Duodenal mucosa (tissue), 2 donors: ENCODE measurements around the gene ATP7B.
"Not testable (repeated sequence)": the region's sequence is repeated elsewhere in the genome, so short reads cannot be mapped to it uniquely, and the experiment has no call there.

ENCODE experiments used
- H3K27ac ChIP-seq: one replicate; pipeline ENCODE4 v1.7.0; 2013; ENCODE audit warnings: low read depth, low read length
- H3K27me3 ChIP-seq, 2 donors: one replicate each; pipeline ENCODE4 v1.7.0; 2013; ENCODE audit warnings: low read length in 2 of 2, control low read depth in 1 of 2; ENCODE audit not compliant: insufficient read depth in 2 of 2, control insufficient read depth in 1 of 2
- H3K36me3 ChIP-seq, 2 donors: one replicate each; pipeline ENCODE4 v1.7.0; 2013; ENCODE audit warnings: low read length in 2 of 2, control low read depth in 1 of 2; ENCODE audit not compliant: insufficient read depth in 2 of 2, control insufficient read depth in 1 of 2
- H3K4me1 ChIP-seq, 2 donors: one replicate each; pipeline ENCODE4 v1.7.0; 2013; ENCODE audit warnings: low read length in 2 of 2, control low read depth in 1 of 2; ENCODE audit not compliant: insufficient read depth in 2 of 2, control insufficient read depth in 1 of 2
- H3K4me3 ChIP-seq, 2 donors: one replicate each; pipeline ENCODE4 v1.7.0; 2013; ENCODE audit warnings: low read length in 2 of 2, low read depth in 1 of 2
- H3K9ac ChIP-seq, 2 donors: one replicate each; pipeline ENCODE4 v1.7.0; 2013; ENCODE audit warnings: low read length in 2 of 2, low read depth in 1 of 2
- H3K9me3 ChIP-seq, 2 donors: one replicate each; pipeline ENCODE4 v1.7.0; 2013; ENCODE audit warnings: low read length in 2 of 2, control low read depth in 1 of 2; ENCODE audit not compliant: control insufficient read depth in 1 of 2

ATP7B gene

DNA sequence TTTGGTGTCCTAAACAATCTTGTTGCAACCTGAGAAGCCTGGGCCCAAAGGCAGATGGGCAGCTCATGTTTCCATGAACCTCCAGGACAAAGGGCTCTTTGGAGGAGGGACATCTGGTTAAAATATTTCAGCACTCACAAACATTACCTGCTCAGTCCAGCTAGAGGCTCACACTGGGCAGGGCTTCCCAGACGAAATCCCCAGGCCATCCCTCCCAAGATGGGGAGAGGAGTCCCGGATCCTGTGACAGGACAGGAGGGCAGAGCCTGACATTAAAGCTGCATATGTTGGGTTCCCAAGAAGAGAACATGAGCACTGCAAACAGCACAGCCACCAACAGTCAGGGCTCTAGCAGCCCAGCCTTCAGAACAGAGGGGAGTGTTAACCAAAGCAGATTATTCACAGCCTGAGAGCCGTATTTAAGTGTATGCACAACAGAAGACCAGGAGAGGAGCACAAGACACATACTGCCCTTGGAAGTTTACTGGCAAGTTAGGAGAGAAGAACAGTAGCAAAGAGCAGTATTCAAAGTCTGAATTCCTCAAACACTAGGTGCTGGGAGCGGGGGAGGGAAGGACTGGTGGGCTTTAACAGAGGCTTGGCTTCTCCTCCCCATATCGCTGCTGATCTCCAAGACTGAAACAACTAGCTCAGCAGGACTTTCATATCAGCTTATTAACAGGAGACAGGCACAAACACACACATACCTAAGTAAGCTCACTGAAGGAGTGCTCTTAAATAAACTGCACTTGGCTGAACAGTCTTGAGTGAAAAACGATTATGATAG lies 12.3 kb downstream of the ATP7B start:
- no peak overlapping the region for H3K4me3 ChIP-seq
- H3K9ac ChIP-seq: no peak overlapping the region
- H3K27ac ChIP-seq: no peak overlapping the region
- peaks cover 0 to 3% of the 10 kb centered on the region in 2 donors for H3K27me3 ChIP-seq
- no peaks in the 10 kb centered on the region for H3K9me3 ChIP-seq
- H3K36me3 ChIP-seq: no peaks in the 10 kb centered on the region
- peaks cover 51 to 62% of the 10 kb centered on the region in 2 donors for H3K4me1 ChIP-seq

DNA sequence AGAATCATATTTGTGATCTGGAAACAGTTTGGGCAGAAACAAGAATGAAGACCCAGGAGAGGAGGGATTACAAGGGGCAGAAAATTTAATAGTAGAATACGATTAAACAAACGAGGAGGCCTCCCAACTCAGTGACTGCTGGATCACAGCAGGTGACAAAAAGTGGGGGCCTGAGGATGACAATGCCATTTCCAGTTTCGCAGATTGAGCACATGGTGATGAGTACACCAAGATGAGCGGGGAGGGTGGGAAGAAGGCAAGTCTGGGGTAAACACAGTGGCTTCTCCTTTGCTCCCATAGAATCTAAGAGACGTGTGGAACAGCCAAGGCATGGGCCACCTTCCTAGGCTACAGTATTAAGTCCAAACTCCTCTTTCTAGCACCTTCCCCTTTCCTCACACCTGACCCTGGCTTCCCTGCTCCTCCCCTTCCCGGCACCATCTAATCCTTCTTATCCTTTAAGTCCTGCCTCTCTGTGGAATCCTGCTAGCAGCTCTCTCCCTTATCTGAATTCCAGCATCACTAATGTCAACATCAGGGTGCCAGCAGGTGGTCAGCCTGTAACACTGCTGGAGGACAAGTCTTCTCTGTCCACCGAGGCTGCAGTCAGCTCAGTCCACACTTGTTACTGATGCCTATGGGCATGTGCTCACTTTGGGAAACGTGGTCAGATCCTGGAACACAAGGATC lies 13.5 kb downstream of the ATP7B start:
- no peak overlapping the region for H3K9ac ChIP-seq
- H3K9me3 ChIP-seq: no peaks in the 10 kb centered on the region
- H3K4me1 ChIP-seq: peaks cover 45 to 51% of the 10 kb centered on the region in 2 donors
- H3K27me3 ChIP-seq: peaks cover 0 to 3% of the 10 kb centered on the region in 2 donors
- no peak overlapping the region for H3K27ac ChIP-seq
- H3K4me3 ChIP-seq: no peak overlapping the region
- no peaks in the 10 kb centered on the region for H3K36me3 ChIP-seq

DNA sequence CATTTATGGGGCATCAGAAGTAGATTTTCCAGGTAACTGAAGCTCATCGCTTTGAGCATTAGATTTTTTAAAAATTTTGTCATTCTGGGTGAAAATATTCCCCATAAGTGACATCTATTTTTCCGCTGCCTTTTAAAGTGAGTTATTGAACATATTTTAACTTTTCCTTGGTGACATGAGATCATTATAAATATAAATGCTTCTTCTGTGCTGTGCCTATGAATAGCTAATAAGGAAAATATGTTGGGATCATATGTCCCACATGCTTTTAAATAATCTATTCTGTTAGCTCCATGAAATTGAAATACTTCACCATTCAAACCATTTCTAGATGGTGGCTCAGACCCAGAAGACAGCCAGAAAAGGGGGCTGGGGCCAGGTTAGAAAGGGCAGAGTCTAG lies 14.1 kb downstream of the ATP7B start:
- H3K9ac ChIP-seq: no peak overlapping the region
- H3K27ac ChIP-seq: no peak overlapping the region
- H3K4me1 ChIP-seq: peaks cover 45 to 51% of the 10 kb centered on the region in 2 donors
- H3K9me3 ChIP-seq: no peaks in the 10 kb centered on the region
- no peaks in the 10 kb centered on the region for H3K36me3 ChIP-seq
- peaks cover 0 to 3% of the 10 kb centered on the region in 2 donors for H3K27me3 ChIP-seq
- no peak overlapping the region for H3K4me3 ChIP-seq

DNA sequence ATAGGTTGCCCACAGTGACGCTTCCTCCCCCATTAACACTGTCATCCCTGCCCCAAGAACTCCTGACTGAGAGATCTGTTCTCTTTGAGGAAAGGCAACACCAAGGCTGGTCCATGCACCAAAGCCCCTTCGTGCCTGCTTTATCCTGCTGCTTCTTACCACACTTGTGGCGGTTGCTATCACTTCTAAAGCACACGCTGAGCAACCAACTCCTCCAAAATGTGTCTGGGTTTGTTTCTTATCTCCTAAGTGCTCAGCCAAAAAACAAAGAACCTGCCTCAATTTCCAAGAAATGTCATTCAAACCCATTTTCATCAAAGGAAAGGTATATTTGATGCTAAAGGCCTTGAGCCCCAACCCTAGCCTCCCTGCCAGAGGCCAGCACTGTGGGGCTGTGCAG lies 14.6 kb downstream of the ATP7B start:
- peaks cover 45 to 51% of the 10 kb centered on the region in 2 donors for H3K4me1 ChIP-seq
- H3K27me3 ChIP-seq: peaks cover 0 to 3% of the 10 kb centered on the region in 2 donors
- no peak overlapping the region for H3K27ac ChIP-seq
- H3K36me3 ChIP-seq: no peaks in the 10 kb centered on the region
- no peak overlapping the region for H3K4me3 ChIP-seq
- peak overlapping the region in 1 of 2 donors; percentile 4 for H3K9ac ChIP-seq
- no peaks in the 10 kb centered on the region for H3K9me3 ChIP-seq

DNA sequence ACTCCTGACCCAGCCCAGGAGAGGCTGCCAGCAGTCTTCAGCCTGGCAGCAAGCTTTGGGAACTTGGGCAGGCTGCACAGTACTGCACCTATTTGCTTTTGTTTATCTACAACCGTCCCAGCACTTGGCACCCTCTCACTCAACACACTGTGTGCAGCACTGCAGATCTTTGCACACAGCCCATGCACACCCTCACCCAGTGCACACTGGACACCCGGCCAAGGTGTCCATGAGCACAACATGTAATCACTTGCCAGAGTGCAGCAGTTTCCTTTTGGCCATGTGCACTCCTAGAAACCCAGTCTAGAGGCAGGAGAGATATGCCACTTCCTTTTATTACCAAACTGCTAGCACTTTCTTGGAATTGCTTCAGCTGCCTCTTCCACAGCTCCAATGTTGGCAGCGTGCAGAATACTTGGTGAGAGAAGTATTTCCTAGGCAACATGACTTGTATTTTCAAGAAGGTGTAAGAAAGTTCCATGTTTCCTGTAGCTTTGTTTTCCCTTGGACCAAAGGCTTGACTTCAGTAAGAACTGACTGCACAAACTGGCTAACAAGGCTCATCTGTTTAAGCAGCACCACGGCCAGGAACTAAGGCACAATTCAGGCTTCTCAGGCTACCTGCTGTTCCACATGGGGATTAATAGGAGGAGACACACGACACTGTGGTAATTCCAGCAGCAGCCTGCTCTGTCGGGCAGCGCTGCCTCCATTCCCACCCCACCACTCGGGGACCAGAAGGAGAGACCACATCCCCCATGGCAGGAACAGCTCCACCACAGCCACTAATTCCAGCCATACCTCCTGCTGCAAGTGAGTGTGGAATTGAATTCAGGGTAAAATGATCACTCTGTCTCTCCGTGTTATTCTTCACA lies 15.3 kb downstream of the ATP7B start:
- Histone ChIP-seq H3K27ac (no peak overlapping the region), H3K27me3 (peaks cover 0 to 3% of the 10 kb centered on the region in 2 donors), H3K4me3 (peak overlapping the region; percentile 16 to 23), H3K9me3 (no peaks in the 10 kb centered on the region), H3K36me3 (no peaks in the 10 kb centered on the region), H3K9ac (peak overlapping the region; percentile 30 to 49), H3K4me1 (peaks cover 45 to 51% of the 10 kb centered on the region in 2 donors)

DNA sequence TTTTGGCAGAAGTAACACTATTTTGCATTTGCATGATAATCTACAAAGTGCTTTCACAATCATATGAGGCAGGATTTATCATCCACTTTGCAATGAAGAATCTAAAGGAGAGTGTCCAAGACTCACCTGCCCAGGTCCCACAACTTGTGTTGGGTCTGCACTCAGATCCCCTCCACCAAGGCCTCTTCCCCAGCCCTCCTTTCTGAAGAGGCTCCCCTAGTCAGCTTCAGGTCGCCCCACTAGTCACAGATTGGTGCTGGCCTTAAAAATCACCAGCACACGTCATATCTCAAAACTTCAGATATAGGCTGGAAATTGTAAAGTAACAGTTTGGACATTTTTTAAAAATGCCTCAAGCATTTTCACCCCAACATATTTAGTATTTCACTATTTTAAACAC lies 17.5 kb downstream of the ATP7B start:
- H3K9me3 ChIP-seq: no peaks in the 10 kb centered on the region
- H3K4me1 ChIP-seq: peaks cover 25 to 33% of the 10 kb centered on the region in 2 donors
- H3K27me3 ChIP-seq: peaks cover 0 to 3% of the 10 kb centered on the region in 2 donors
- H3K36me3 ChIP-seq: no peaks in the 10 kb centered on the region
- H3K4me3 ChIP-seq: no peak overlapping the region
- no peak overlapping the region for H3K27ac ChIP-seq
- H3K9ac ChIP-seq: no peak overlapping the region

DNA sequence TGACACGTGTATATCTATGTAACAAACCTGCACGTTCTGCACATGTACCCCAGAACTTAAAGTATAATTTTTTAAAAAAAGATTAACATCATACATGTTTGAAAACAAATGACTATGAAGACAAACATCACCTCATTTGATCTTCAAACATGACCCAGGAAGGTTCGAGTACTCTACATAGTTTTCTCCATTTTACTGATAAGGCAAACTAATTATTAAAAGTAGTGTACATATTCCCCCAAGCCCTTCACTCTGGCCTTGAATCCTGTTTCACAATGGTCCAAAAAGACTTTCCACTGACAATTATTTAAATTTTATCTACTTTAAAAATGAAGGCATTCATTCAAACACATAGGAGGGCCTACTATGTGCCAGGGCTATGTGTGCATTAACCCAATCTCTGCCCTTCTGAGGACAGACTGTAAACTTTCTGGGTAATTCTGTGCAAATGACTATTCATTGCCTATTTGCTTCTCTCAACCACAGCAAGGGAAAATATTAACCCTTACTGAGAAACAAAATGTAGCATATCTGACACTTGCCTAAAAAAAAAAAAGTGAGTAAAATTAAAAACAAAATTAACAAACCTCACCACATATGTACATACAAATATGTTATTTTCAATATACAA lies 22.1 kb downstream of the ATP7B start:
- H3K27ac ChIP-seq: no peak overlapping the region
- H3K9ac ChIP-seq: no peak overlapping the region
- H3K36me3 ChIP-seq: no peaks in the 10 kb centered on the region
- H3K4me1 ChIP-seq: no peaks in the 10 kb centered on the region
- no peaks in the 10 kb centered on the region for H3K27me3 ChIP-seq
- no peak overlapping the region for H3K4me3 ChIP-seq
- H3K9me3 ChIP-seq: no peaks in the 10 kb centered on the region

DNA sequence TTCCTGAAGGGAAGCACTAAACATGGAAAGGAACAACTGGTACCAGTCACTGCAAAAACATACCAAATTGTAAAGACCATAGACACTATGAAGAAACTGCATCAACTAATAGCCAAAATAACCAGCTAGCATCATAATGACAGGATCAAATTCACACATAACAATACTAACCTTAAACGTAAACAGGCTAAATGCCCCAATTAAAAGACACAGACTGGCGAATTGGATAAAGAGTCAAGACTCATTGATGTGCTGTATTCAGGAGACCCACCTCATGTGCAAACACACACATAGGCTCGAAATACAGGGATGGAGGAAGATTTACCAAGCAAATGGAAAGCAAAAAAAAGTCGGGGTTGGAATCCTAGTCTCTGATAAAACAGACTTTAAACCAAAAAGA lies 26.3 kb downstream of the ATP7B start:
- not testable (repeated sequence) for H3K9me3 ChIP-seq, H3K36me3 ChIP-seq, H3K27me3 ChIP-seq, H3K4me1 ChIP-seq, H3K27ac ChIP-seq, H3K4me3 ChIP-seq, H3K9ac ChIP-seq

DNA sequence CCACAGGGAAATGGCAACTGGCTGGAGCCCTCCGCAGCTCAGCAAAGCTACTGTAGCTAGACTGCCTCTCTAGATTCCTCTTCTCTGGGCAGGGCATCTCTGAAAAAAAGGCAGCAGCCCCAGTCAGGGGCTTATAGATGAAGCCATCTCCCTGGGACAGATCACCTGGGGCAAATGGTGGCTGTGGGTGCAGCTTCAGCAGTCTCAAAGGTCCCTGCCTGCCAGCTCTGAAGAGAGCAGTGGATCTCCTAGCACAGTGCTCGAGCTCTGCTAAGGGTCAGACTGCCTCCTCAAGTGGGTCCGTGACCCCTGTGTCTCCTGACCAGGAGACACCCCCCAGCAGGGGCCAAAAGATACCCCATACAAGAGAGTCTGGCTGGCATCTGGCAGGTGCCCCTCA lies 28.0 kb downstream of the ATP7B start:
- not testable (repeated sequence) for H3K27me3 ChIP-seq, H3K36me3 ChIP-seq, H3K4me3 ChIP-seq, H3K9me3 ChIP-seq, H3K27ac ChIP-seq, H3K9ac ChIP-seq
- H3K4me1 ChIP-seq: peaks cover 0 to 10% of the 10 kb centered on the region in 2 donors
